ENCODE results near the gene PUM1. TPM values are rescaled to one million over a fixed set of nuclear protein-coding genes. Genes with fewer than 3 reads are reported as not detected.
"Not testable (repeated sequence)": the region's sequence is repeated elsewhere in the genome, so short reads cannot be mapped to it uniquely, and the experiment has no call there.

PUM1 gene
- polyA plus RNA-seq, 1 donor, result 140 TPM

DNA sequence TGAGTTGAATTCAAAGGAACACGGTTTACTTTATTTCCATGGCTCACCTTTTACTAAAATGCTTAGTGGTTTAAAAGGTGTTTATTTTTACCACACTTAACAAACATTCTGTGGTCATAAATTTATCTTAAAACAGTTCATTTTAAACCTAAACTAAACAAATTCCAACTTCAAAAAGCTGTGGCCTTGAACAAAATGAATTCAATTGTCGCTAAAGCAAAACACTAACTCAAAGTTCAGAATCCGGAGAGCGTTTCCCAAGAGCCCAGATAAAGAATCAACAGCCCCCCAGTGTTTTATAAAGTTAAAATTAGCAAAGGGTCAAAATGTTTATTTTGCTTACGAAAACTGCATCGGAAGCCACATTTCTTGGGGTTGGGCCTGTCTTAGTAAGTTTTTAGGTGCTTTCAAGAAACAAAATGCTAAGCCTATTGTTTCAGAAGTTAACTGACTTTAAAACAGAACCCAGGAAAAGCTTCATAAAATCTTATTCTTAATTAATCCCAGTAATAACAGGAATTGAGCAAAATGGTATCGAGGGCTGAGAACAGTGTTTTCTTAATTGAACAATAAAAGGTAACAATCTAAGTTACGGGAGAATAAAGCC lies 1.3 kb downstream of the PUM1 start:
- DNase-seq, result peak; percentile 41

DNA sequence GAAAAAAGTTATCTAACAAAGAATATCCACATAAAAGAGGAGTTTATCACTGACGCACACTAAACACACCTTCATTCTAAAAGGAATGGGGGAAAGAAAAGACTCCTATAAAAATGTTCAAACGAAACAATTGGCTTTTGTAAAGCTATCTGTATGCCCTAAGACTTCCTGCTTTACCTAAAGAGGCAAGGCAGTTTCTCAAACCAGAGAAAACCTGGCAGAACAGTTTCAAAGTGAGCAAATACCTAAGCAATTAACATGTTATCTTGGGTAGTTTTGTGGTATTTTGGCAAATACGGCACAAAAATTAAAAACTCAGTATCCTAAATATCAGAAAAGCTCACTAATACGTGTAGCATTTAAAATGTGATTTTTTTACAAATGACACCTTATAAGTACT lies 1.9 kb downstream of the PUM1 start:
- DNase-seq, result peak; percentile 14

DNA sequence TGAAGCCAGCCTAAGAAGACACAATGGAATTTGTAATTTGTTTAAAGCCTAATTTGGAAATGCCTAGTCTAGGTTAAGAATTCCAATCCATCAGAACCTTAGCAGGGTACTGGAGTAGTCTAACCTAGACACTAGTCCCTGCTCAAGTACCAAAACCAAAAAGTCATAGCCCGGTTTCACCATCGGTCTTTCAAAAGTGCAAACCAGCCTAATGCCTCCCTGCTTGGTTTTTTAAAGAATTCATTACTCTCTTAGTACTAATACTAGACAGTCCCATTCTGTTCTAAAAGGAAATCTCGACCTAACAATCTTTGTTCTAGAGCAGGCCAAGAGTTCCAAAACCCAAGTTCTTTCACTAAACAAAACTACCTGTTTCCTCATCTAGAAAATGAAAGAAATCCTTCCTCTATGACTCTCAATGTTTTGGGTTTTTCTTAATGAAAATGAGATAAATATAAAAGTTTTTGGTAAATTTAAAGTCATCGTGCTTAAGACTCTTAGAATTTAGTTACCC lies 2.6 kb downstream of the PUM1 start:
- peak; percentile 13 for DNase-seq

DNA sequence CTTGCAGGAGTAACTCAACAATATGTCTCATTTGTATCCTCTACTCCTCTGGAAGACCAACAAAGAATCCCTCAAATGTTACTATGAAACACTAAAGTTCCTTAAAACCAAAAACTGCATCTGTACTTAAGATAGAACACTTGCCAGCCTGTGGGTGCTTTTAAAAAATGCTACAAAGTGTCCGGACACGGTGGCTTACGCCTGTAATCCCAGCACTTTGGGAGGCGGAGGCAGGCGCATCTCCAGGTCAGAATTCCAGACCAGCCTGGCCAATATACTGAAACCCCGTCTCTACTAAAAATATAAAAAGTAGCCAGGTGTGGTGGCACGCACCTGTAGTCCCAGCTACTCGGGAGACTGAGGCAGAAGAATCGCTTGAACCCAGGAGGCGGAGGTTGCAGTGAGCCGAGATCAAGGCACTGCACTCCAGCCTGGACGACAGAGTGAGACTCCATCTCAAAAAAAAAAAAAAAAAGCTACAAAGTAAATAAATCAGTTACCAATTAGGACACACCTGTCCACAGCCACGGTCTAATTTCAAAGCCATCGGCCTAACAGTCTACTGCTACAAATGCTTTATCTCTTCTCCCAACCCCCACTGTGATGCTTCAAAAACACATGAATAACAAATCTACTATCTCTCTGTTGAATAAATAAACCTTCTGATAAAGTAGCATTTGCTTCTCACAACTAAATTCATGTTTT lies 3.2 kb downstream of the PUM1 start:
- DNase-seq, result not testable (repeated sequence)

DNA sequence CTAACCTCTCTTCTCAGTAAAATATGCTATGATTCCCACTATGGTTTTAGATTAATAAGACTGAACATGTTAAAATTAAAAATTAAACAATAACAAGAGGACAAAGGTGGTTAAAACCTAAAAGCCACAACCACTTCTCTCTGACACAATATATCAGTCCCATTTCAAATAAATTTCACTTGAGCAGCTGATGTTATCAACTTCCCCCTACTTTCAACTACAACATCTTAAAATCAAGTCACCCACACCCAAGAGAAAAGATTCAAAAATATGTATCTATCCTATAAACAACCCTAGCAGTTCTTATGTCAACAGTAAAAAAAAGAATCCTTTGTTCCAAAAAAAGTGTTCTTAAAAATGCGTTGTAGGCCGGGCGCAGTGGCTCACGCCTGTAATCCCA lies 7.5 kb downstream of the PUM1 start:
- DNase-seq, result no peak

DNA sequence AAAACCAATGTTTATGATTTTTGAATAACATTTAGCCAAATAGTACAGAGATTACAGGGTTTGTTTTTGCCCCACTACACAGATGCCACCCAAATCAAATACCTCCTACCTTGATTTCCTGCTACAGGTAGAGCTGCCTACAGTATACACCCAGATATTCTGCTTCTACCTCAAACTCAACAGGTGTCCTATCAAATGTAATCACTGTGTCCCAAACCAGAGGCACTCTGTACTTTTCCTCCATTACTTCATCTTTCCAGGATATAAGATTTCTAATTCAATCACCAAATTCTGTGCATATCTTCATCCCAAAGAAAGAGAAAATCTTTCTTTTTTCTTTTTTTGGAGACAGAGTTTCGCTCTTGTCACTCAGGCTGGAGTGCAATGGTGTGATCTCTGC lies 9.6 kb downstream of the PUM1 start:
- no peak for DNase-seq

DNA sequence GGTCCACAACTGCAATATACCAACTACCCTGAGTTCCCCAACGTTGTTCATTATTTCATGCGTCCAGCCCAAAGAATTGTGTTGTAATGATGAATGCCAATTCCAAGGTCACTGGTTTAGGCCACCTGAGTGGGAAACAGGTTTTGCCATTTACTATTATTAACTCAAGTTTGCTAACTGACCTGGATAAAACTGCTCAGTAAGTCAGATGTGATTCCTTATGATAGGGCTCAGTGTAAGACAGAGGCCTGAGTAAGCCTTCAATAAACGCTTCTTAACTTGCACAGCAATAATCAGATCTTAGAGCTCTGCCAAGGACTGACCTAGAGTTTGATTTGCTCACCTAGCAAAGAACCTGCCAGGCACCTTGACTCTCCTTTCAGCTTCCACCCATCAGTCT lies 10.0 kb downstream of the PUM1 start:
- no peak for DNase-seq

DNA sequence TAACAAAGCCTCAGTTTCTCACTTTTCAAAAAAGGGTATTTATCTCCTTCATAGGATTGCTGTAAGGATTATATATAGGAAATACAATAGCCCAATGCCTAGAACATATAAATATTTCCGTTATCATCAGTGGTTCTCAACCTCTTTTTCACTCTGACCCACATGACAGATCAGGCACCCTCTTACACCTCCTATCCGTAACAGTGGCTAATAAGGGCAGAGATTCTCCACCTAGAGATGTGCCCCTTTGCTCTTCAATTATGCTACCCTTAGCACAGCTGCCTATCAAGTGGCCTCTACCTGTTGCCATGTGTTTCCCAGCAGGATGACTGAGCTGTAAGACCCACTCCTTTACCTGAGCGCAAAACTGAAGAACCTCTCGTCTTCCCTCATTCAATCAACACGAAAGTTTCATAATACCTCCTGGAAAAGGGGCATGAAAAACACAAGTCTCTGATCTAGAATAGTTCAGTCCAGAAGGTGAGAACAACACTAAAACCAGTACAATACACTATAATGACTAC lies 10.5 kb downstream of the PUM1 start:
- no peak for DNase-seq

DNA sequence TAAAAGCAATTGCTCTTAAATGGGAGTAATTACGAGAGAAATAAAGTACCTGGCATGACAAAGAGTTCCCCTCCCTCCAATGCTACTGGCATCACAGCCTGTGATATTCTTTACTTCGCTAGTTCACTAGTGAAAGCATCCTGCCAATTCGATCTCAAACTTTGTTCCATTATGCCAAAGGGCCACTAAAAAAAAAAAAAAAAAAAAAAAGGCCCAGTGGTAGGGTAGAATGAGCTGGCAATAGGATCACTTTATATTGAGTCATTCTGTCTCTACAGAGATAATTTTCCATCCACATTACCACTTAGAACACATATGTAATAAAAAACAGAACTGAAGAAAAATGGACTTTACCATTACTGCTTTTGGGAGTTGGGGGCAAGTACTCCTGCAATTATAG lies 11.2 kb downstream of the PUM1 start:
- DNase-seq, result no peak

DNA sequence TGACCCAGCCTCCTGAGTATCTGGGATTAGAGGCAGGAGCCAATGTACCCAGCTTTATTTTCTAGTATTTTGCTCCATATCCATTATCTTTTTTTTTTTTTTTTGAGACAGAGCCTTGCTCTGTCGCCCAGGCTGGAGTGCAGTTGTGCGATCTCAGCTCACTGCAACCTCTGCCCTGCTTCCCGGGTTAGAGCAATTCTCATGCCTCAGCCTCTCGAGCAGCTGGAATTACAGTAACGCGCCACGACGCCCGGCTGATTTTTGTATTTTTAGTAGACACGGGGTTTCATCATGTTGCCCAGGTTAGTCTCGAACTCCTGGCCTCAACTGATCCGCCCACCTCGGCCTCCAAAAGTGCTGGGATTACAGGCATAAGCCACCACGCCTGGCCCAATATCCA lies 12.9 kb downstream of the PUM1 start:
- not testable (repeated sequence) for DNase-seq

DNA sequence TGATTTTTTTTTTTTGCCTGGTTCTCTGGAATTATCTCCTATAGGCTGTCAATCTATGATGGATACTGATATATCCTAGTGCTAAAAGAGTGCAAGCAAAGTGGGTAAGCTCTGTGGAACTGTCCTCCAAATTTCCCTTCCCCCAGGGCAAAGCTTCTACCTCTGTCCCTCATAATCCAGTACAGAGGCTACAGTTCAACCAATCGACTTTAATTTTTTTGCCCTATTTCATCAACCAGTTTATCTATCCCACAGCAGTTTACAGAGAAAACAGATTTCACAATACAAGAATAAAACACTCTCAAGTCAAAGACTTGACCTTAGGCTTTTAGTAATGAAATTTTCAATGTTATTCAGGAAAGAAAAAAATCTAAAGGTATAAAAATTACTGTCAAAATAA lies 13.9 kb downstream of the PUM1 start:
- DNase-seq, result no peak

DNA sequence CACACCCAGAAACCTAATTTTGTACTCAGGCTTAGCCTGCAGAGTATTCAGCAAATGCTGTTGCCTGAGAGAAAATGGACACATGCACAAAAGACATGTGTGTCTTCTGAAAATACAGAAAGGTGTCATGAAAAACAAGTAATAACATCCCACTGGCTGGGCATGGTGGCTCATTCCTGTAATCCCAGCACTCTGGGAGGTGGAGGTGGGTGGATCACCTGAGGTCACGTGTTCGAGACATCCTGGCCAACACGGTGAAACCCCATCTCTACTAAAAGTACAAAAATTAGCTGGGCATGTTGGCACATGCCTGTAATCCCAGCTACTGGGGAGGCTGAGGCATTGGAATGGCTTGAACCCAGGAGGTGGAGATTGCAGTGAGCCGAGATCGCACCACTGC lies 18.0 kb downstream of the PUM1 start:
- DNase-seq, result not testable (repeated sequence)

DNA sequence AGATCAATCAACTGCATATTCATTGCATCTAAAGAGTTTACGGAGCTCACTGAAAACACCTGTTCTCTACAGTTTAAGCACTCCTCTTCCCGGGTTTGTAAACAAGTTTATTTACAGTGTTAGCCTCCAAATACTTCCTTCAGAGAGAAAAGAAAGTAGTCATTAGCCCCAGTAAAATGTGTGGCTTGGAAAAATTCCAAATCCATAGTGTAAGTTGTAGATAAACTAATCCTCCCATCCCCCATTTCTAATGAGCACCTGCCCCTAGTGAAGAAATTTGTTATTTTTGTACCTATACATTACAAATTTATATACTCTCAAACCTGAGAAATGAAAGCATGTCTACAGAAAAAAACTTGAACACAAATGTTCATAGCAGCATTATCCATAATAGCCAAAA lies 21.9 kb downstream of the PUM1 start:
- no peak for DNase-seq

DNA sequence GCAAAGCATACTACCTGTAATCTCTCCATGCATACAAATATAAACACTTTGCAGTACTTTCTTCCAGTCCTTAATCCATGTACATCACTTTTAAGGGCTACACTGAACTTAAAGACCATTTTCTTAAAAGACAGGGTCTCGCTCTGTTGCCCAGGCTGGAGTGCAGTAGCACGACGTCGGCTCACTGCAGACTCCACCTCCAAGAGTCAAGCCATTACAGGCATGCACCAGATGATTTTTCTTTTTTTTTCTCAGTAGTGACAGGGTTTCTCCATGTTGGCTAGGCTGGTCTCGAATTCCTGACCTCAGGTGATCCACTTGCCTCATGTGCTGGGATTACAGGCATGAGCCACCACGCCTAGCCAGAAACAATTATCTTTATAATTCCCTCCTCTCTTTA lies 22.9 kb downstream of the PUM1 start:
- no peak for DNase-seq

DNA sequence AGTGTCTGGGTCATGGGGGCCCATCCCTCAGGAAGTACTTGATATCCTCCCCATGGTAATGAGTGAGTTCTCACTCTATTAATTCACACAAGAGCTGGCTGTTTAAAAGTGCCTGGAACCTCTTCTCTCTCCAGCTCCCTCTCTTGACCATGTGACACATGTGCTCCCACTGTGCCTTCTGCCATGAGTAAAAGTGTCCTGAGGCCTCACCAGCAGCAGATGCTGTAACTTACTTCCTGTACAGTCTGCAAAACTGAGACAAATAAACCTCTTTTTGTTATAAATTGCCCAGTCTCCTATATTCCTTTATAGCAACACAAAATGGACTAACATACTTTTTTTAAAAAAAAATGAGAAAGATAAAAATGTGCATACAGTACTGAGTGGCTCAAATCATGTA lies 24.0 kb downstream of the PUM1 start:
- no peak for DNase-seq

DNA sequence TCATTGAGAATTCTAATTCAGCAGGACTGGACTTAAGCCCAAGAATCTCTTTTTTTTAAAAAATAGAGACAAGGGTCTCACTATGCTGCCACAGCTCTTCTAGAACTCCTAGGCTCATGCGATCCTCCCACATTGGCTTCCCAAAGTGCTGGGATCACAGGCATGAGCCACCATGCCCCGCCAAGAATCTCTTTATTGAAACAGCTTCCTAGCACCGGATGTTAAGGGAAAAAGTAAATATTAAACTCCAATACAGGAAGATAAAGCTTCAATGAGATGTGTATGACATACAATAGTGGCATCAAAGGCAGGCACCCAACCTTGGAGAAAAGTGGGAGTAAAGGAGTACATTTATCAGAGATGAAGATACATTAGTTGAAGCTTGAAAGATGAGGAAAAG lies 25.5 kb downstream of the PUM1 start:
- DNase-seq, result no peak

DNA sequence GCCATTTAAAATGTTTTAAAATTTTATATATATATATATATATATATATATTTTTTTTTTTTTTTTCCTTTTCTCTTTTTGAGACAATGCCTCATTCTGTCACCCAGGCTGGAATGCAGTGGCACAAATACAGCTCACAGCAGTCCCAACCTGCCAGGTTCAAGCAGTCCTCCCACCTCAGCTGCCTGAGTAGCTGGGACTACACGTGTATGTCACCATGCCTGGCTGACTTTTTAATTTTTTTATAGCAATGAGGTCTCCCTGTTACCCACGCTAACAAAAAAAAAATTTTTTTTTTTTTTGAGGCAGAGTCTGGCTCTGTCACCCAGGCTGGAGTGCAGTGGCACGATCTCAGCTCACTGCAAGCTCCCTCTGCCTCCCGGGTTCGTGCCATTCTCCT lies 26.6 kb downstream of the PUM1 start:
- DNase-seq, result not testable (repeated sequence)

DNA sequence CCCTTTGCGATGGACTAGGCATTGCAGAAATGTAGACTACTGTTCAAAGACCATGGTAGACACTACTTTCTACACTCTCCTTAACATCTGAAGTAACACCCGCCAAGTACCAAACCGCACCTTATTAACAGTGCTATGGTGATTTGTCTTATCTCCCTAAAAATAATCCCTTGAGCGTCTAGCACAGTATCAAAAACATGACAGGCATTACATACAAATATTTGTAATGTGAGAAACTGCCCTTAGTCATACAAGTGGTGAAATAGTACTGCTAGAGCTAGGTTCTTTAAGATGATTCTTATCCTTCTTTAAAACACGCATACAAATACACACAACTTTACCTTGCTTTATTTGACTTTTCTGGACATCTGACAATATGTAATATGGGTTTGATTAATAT lies 27.2 kb downstream of the PUM1 start:
- no peak for DNase-seq

DNA sequence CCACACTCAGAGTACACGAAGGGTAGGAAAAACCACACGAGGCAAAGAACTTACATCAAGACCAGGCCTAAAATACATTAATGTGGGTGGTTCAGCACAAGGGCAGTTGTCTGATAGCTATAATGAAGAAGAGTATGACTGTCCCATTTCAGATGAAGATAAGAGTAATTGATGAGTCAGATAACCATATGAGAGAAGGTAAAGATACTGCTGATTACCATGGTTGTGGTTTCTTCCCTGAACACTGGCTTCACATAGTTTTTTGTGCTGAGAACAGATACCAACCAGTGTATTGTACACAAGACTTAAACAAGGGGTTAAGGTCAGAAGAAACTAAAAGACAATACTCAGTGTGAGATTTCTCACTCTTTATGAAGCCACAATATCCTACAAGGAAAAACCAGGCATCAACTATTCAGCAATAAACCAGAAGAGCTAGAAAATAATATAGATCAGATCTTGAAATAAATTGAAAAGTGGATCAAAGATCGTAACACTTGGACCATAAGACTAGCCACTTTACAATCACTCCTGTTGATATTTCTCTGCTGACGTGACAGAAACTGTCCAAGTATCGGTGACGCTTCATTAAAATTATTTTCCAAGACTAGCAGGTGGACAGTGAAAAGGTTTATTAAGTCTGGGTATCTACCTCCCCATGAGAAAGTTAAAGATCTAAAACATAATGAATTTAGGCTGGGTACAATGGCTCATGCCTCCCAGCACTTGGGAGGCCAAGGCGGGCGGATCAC lies 28.6 kb downstream of the PUM1 start:
- DNase-seq, result no peak

DNA sequence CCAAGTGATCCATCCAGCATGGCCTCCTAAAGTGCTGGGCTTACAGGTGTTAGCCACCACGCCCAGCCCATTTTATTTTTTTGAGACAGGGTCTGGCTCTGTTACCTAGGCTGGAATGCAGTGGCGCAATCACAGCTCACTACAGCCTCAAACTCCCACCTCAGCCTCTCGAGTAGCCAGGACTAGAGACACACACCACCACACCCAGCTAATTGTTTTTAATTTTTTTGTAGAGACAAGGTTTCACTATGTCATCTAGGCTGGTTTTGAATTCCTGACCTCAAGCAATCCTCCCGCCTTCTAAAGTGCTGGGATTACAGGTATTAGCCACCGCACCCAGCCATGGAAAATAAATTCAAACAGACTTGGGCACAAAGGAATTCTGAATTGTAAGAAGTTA lies 31.9 kb downstream of the PUM1 start:
- no peak for DNase-seq

DNA sequence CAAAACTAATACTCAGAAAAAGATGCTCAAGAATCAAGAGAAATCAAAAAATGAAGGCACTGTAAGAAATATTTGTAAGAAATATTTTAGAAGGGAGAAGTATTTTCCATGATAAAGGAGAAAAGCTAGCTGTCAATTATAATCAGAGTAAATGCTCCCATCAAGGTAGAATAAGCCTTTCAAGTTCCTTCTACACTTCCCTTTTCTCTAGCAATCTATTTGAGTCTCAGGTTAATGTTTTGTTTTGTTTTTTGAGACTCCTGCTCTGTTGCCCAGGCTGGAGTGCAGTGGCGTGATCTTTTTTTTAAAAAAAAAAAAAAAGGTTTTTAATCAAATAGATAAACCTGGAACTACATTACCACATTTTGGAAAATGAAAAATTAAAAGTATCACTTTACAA lies 33.3 kb downstream of the PUM1 start:
- DNase-seq, result no peak

DNA sequence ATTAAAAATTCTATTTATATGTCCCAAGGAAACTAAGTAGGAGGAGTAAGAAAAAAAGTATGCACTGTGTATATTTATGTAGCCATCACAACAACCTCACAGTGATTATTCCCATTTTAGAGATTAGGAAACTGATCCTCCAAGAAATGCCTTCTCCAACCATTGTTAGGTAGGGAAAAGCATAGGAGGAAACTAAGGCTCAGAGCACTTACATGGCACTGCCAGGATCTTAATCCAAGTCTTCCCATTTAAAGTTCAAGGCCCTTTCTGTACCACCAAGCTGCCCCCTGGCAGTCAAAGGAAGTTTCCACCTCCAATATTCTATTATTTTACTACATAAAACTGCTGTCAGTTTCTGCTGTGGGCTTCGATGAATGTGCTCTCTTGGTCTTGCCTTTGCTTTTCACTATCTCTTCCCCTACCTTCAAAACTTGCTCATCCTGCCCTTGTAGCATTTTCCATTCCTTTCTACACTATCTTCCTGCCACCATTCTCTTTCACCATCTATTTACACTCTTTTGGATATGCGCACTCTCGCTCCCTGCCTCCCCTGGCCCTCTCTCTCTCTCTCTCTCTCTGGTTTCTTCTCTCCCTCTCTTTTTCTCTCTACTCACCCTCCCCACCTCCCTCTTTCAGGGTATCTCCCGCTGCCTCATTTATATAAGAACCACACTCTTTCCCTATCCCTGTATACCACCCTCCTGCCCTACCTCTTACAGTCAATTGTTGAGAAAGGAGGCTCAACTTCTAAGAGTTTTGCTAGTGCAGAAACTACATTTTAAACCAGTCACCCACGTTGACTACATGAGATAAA lies 34.0 kb downstream of the PUM1 start:
- DNase-seq, result no peak

All from left kidney (tissue), 2 donors.